Panc1 (cell line): ENCODE results near the gene ADGRE1. TPM values are rescaled to one million over a fixed set of nuclear protein-coding genes. Genes with fewer than 3 reads are reported as not detected.

Experiments
- ATAC-seq: fragments of 200-7000 bp; cut with Tn5 transposase; 2 replicates; pipeline ENCODE4 v1.9.1; 2020; ENCODE audit warnings: mild to moderate bottlenecking, moderate library complexity
- BruUV-seq: library from RNA; stranded (reverse); fragments of 400-500 nt; replicated peaks from 2 replicates; lab custom pipeline; 2021; lab: Mats Ljungman, UMichigan
- CTCF ChIA-PET: fragments of 300-600 bp; sonication (Branson Sonifier 250); formaldehyde crosslinking; loops from one replicate; lab custom pipeline; 2022; ENCODE audit warnings: antibody characterized with exemption; lab: Charles Lee
- POLR2A ChIA-PET: fragments of 300-600 bp; sonication (Branson Sonifier 250); formaldehyde crosslinking; loops from one replicate; lab custom pipeline; 2022; ENCODE audit warnings: antibody characterized with exemption; lab: Charles Lee
- DNase-seq: peaks from one replicate; pipeline ENCODE4 v3.0.0-alpha.2; 2010; ENCODE audit warnings: low read depth, low spot score
- H3K27ac ChIP-seq: 2 replicates; pipeline ENCODE4 v1.5.1; 2011; ENCODE audit warnings: mild to moderate bottlenecking, low read length, inconsistent platforms
- H3K27me3 ChIP-seq: fragments of 200-500 bp; sonication (Bioruptor generic); 2 replicates; pipeline ENCODE4 v1.6.0; 2014; ENCODE audit warnings: low read length, inconsistent platforms; ENCODE audit not compliant: control insufficient read depth, insufficient read depth
- H3K36me3 ChIP-seq: fragments of 200-500 bp; sonication (Bioruptor generic); 2 replicates; pipeline ENCODE4 v1.5.1; 2014; ENCODE audit warnings: inconsistent platforms, mild to moderate bottlenecking, low read length, moderate library complexity; ENCODE audit not compliant: control insufficient read depth, insufficient read depth
- H3K4me1 ChIP-seq: 2 replicates; pipeline ENCODE4 v1.5.1; 2011; ENCODE audit warnings: inconsistent platforms, mild to moderate bottlenecking, low read length, moderate library complexity; ENCODE audit not compliant: control insufficient read depth, insufficient read depth
- H3K4me3 ChIP-seq, 2 experiments: 2 replicates each; pipeline ENCODE4 v1.5.1; 2011 to 2012; ENCODE audit warnings: low read depth in 2 of 2, low read length in 2 of 2, mild to moderate bottlenecking in 2 of 2, inconsistent platforms in 1 of 2, moderate library complexity in 1 of 2
- H3K9me3 ChIP-seq: fragments of 200-500 bp; sonication (Bioruptor generic); 2 replicates; pipeline ENCODE4 v1.5.1; 2014; ENCODE audit warnings: low read depth, mild to moderate bottlenecking, inconsistent platforms, low read length, moderate library complexity; ENCODE audit not compliant: control insufficient read depth, insufficient read depth
- CTCF ChIP-seq: fragments of 450-650 bp; IDR thresholded peaks from 2 replicates; pipeline ENCODE4 v1.5.1; 2017; ENCODE audit warnings: mild to moderate bottlenecking
- POLR2AphosphoS5 ChIP-seq: IDR thresholded peaks from 2 replicates; pipeline ENCODE4 v1.6.1; 2012; ENCODE audit warnings: mild to moderate bottlenecking, low read depth, low read length, moderate library complexity
- REST ChIP-seq, 2 experiments: IDR thresholded peaks; 2 replicates each; pipeline ENCODE4 v1.6.1; 2011 to 2012; ENCODE audit warnings: low read depth in 2 of 2, control low read depth in 1 of 2, low read length in 1 of 2, mild to moderate bottlenecking in 1 of 2, moderate library complexity in 1 of 2; ENCODE audit not compliant: insufficient read depth in 1 of 2
- SIN3A ChIP-seq: IDR thresholded peaks from 2 replicates; pipeline ENCODE4 v1.6.1; 2012; ENCODE audit warnings: low read depth, mild to moderate bottlenecking, low read length, moderate library complexity, borderline replicate concordance; ENCODE audit not compliant: insufficient read depth
- TCF7L2 ChIP-seq: IDR thresholded peaks from 2 replicates; pipeline ENCODE4 v1.6.1; 2011; ENCODE audit warnings: mild to moderate bottlenecking, low read depth, low read length, inconsistent platforms
- in situ Hi-C: cut with HindIII; loops from 2 replicates; pipeline ENCODE4 v1.10.0; 2016; ENCODE audit warnings: low sequenced_read_pairs, low pct_unique_long_range_greater_than_20kb
- intact Hi-C: fragments of 100-400 bp; cut with micrococcal nuclease; formaldehyde crosslinking; loops from one replicate; pipeline ENCODE4 v1.10.0; 2022; ENCODE audit not compliant: unreplicated experiment
- total RNA-seq: library from RNA; stranded (reverse); gene quantifications from one replicate; pipeline ENCODE4 v1.2.1, GENCODE V29; 2021; ENCODE audit not compliant: unreplicated experiment

Gene ADGRE1
- total RNA-seq, 1 experiment from 2014 or later = 0.08 TPM

- ChIA-PET POLR2A (interaction anchor here (0.6 kb wide), 1 partner anchor 356 kb away, joined by 3 read pairs; no protein-coding TSS in a partner anchor), CTCF (no interaction called here)
- H3K36me3 ChIP-seq = no peaks in the 10 kb centered on the region
- no TSS peak for BruUV-seq
- in situ Hi-C loops (no loop called here), intact Hi-C loops (no loop called here)
- H3K27me3 ChIP-seq = no peaks in the 10 kb centered on the region
- no peak for ATAC-seq
- H3K4me3 ChIP-seq = no peak overlapping the region
- no peak overlapping the region for H3K27ac ChIP-seq
- H3K4me1 ChIP-seq = no peaks in the 10 kb centered on the region
- TF ChIP-seq REST (IDR thresholded peaks at IDR 0.05; ENCODE audit: insufficient read depth in 1 of 2, low read depth in 2 of 2, low read length in 1 of 2) = no peak
- TF ChIP-seq TCF7L2 = no peak
- TF ChIP-seq SIN3A = no peak
- TF ChIP-seq CTCF = no peak
- TF ChIP-seq POLR2AphosphoS5 = no peak
- no peak for DNase-seq
- H3K9me3 ChIP-seq = no peaks in the 10 kb centered on the region
These were observed 33.5 kb upstream of the ADGRE1 start for GRCh38 chr19:6853868-6854267.

GRCh38 chr19:6854758-6855157, 32.6 kb upstream of the ADGRE1 start:
- BruUV-seq = no TSS peak
- H3K4me1 ChIP-seq = no peaks in the 10 kb centered on the region
- ChIA-PET POLR2A (no interaction called here), CTCF (no interaction called here)
- no peak overlapping the region for H3K4me3 ChIP-seq
- ATAC-seq = no peak
- H3K27me3 ChIP-seq = no peaks in the 10 kb centered on the region
- H3K36me3 ChIP-seq = no peaks in the 10 kb centered on the region
- H3K27ac ChIP-seq = no peak overlapping the region
- H3K9me3 ChIP-seq = no peaks in the 10 kb centered on the region
- intact Hi-C loops (no loop called here), in situ Hi-C loops (no loop called here)
- TF ChIP-seq POLR2AphosphoS5 = no peak
- TF ChIP-seq SIN3A = no peak
- TF ChIP-seq CTCF = no peak
- TF ChIP-seq REST (IDR thresholded peaks at IDR 0.05; ENCODE audit: insufficient read depth in 1 of 2, low read depth in 2 of 2, low read length in 1 of 2) = no peak
- no peak for TF ChIP-seq TCF7L2
- DNase-seq = no peak
